Keratinocyte (primary cell): ENCODE data around the gene FMNL3.

ENCODE experiments used
- CTCF ChIP-seq, 3 experiments: IDR thresholded peaks in 1 of 3; conservative IDR thresholded peaks in 1 of 3; optimal IDR thresholded peaks in 1 of 3; 2 replicates in 2 of 3; 3 replicates in 1 of 3; pipeline versions ENCODE3 to v1.5.1; 2011; ENCODE audit warnings: low read length in 3 of 3, mild to moderate bottlenecking in 3 of 3, moderate library complexity in 2 of 3, control low read depth in 1 of 3, inconsistent platforms in 1 of 3; ENCODE audit not compliant: insufficient read depth in 2 of 3; ENCODE audit errors: extremely low read depth in 1 of 3
- EZH2 ChIP-seq: IDR thresholded peaks from one replicate; pipeline ENCODE4 v1.6.1; 2012; ENCODE audit warnings: inconsistent platforms, mild to moderate bottlenecking, low read length, moderate library complexity

GRCh38 chr12:49615725-49616124, 91.5 kb downstream of the FMNL3 start:
- TF ChIP-seq CTCF (optimal IDR thresholded peaks at IDR 0.05 in 1 of 3, IDR thresholded peaks at IDR 0.05 in 1 of 3, conservative IDR thresholded peaks at IDR 0.05 in 1 of 3; ENCODE audit: extremely low read depth in 1 of 3, insufficient read depth in 2 of 3, low read length in 3 of 3) (no peak), EZH2 (no peak)
